MCF 10A (cell line): ENCODE data around the gene HOXA1. TPM values are rescaled to one million over a fixed set of nuclear protein-coding genes. Genes with fewer than 3 reads are reported as not detected.

ENCODE experiments used
- BruUV-seq: library from RNA; stranded (reverse); fragments of 400-500 nt; replicated peaks from 2 replicates; lab custom pipeline; 2021; lab: Mats Ljungman, UMichigan
- CTCF ChIA-PET: fragments of 300-600 bp; sonication (Branson Sonifier 250); formaldehyde crosslinking; extraction: SDS; loops from one replicate; lab custom pipeline; 2021; ENCODE audit warnings: antibody characterized with exemption, inconsistent platforms; lab: Yijun Ruan, JAX
- POLR2A ChIA-PET: fragments of 300-600, 350-650 bp; sonication (Branson Sonifier 250); formaldehyde crosslinking; extraction: SDS; loops from one replicate; lab custom pipeline; 2020; ENCODE audit warnings: antibody characterized with exemption, inconsistent platforms; lab: Yijun Ruan, JAX
- DNase-seq: peaks from one replicate; pipeline ENCODE4 v3.0.0-alpha.2; 2018; ENCODE audit not compliant: unreplicated experiment
- H3K27ac Mint-ChIP-seq: one replicate; pipeline ENCODE4 v1.8.0; 2022; ENCODE audit warnings: mild to moderate bottlenecking, low read depth, mixed read lengths; ENCODE audit not compliant: unreplicated experiment
- H3K27me3 Mint-ChIP-seq: one replicate; pipeline ENCODE4 v1.8.0; 2022; ENCODE audit warnings: mixed read lengths; ENCODE audit not compliant: insufficient read depth, unreplicated experiment
- H3K36me3 Mint-ChIP-seq: one replicate; pipeline ENCODE4 v1.8.0; 2022; ENCODE audit warnings: mild to moderate bottlenecking, moderate library complexity, mixed read lengths; ENCODE audit not compliant: insufficient read depth, unreplicated experiment
- H3K4me1 Mint-ChIP-seq: one replicate; pipeline ENCODE4 v1.8.0; 2022; ENCODE audit warnings: mixed read lengths; ENCODE audit not compliant: insufficient read depth, unreplicated experiment
- H3K4me3 Mint-ChIP-seq: one replicate; pipeline ENCODE4 v1.8.0; 2022; ENCODE audit warnings: mild to moderate bottlenecking, moderate library complexity, mixed read lengths; ENCODE audit not compliant: unreplicated experiment
- H3K9me3 Mint-ChIP-seq: one replicate; pipeline ENCODE4 v1.8.0; 2022; ENCODE audit warnings: mixed read lengths; ENCODE audit not compliant: unreplicated experiment
- intact Hi-C: fragments of 100-400 bp; cut with micrococcal nuclease; formaldehyde crosslinking; loops from 2 replicates; pipeline ENCODE4 v1.14.1; 2022
- total RNA-seq: library from RNA; stranded (reverse); gene quantifications from 2 replicates; pipeline ENCODE4 v1.2.3, GENCODE V29; 2022
- TF ChIP-seq, protein P1 (sequence below): fragments of 200-600 bp; IDR thresholded peaks from one replicate; pipeline ENCODE4 v1.8.0; 2022; ENCODE audit warnings: antibody characterized with exemption, mild to moderate bottlenecking; ENCODE audit not compliant: unreplicated experiment

The HOXA1 gene
- total RNA-seq, 1 experiment from 2014 or later = 5.6 TPM

- no peak overlapping the region for H3K27ac Mint-ChIP-seq
- peaks cover 15% of the 10 kb centered on the region for H3K4me1 Mint-ChIP-seq
Observed at GRCh38 chr7:27125986-27126394, 30.2 kb upstream of the HOXA1 start.

DNA sequence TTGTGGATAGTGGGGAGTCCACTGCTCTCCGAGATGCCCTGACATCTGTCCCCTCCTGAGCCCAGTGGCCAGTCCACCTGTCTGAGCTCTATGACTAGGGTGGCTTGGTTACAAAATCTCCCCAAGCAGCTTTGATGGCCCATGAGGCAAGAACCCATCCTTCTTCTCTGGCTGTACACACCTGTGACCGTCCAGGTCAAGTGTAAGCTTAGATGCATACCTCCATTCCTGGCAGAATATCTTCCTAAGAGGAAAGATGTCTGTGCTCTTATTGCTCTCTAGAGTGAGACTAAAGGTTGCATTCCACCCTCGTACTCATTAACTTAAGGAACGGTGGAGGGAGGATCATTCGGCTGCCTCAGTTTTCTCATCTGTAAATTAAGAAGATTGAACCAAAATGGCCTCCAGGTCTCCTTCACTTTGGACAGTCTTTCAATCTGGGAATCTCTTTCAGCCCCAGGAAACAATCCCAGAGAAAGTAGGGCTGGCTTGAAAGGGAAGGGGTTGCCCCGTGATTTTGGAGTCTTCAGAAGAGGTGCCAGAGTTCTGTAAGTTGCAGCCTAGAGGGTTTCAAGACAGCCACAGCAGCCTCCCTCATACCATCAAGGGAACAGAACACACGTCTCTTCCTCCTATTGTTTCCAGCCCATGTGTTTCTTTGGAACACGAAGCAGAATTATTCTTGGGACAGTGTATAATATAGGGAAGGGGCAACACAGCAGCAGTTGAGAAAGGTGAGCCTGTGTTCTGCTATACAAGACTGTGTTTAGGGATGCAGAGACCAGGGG is 29.3 kb upstream of the HOXA1 start:
- H3K4me1 Mint-ChIP-seq = peaks cover 20% of the 10 kb centered on the region
- intact Hi-C loops = no loop called here
- peaks cover 17% of the 10 kb centered on the region for H3K36me3 Mint-ChIP-seq
- no peak for DNase-seq
- TF ChIP-seq, protein P1, sequence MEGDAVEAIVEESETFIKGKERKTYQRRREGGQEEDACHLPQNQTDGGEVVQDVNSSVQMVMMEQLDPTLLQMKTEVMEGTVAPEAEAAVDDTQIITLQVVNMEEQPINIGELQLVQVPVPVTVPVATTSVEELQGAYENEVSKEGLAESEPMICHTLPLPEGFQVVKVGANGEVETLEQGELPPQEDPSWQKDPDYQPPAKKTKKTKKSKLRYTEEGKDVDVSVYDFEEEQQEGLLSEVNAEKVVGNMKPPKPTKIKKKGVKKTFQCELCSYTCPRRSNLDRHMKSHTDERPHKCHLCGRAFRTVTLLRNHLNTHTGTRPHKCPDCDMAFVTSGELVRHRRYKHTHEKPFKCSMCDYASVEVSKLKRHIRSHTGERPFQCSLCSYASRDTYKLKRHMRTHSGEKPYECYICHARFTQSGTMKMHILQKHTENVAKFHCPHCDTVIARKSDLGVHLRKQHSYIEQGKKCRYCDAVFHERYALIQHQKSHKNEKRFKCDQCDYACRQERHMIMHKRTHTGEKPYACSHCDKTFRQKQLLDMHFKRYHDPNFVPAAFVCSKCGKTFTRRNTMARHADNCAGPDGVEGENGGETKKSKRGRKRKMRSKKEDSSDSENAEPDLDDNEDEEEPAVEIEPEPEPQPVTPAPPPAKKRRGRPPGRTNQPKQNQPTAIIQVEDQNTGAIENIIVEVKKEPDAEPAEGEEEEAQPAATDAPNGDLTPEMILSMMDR = no peak
- H3K27ac Mint-ChIP-seq = no peak overlapping the region
- ChIA-PET CTCF (interaction anchor here (0.9 kb wide), 1 partner anchor 442 kb away, joined by 3 read pairs; no protein-coding TSS in a partner anchor), POLR2A (interaction anchor here (0.5 to 1.6 kb wide), 4 partner anchors 8 to 262 kb away, joined by 3 to 5 read pairs (median 4); no protein-coding TSS in a partner anchor)
- no peaks in the 10 kb centered on the region for H3K27me3 Mint-ChIP-seq
- no peak overlapping the region for H3K4me3 Mint-ChIP-seq
- BruUV-seq = no TSS peak
- H3K9me3 Mint-ChIP-seq = no peaks in the 10 kb centered on the region

More at GRCh38 chr7:27125986-27126394, 30.2 kb upstream of the HOXA1 start:
- H3K36me3 Mint-ChIP-seq = peaks cover 14% of the 10 kb centered on the region
- POLR2A ChIA-PET = interaction anchor here (0.8 to 1.6 kb wide), 5 partner anchors 9 to 29 kb away, joined by 3 to 5 read pairs (median 4); partner anchors contain the start of gene HOXA5
- TF ChIP-seq, protein P1 = no peak
- no peaks in the 10 kb centered on the region for H3K9me3 Mint-ChIP-seq
- no peaks in the 10 kb centered on the region for H3K27me3 Mint-ChIP-seq
- no TSS peak for BruUV-seq
- no peak overlapping the region for H3K4me3 Mint-ChIP-seq
- CTCF ChIA-PET = interaction anchor here (1.1 to 1.7 kb wide), 2 partner anchors 10 to 18 kb away, joined by 5 read pairs; partner anchors contain the start of gene HOXA5
- no peak for DNase-seq
- intact Hi-C loops = no loop called here

- intact Hi-C loops = no loop called here
- ChIA-PET POLR2A (interaction anchor here (1.5 to 12.2 kb wide), 6 partner anchors 8 to 268 kb away, joined by 5 to 395 read pairs (median 34); partner anchors contain the start of gene HOXA5), CTCF (interaction anchor here (0.9 kb wide), 1 partner anchor 441 kb away, joined by 3 read pairs; no protein-coding TSS in a partner anchor)
- Mint-ChIP-seq H3K36me3 (peaks cover 23% of the 10 kb centered on the region), H3K27ac (no peak overlapping the region), H3K4me1 (peaks cover 20% of the 10 kb centered on the region), H3K9me3 (no peaks in the 10 kb centered on the region), H3K27me3 (no peaks in the 10 kb centered on the region), H3K4me3 (peak overlapping the region; percentile 29)
- TF ChIP-seq, protein P1 = no peak
- BruUV-seq = no TSS peak
- DNase-seq = no peak
Observed at GRCh38 chr7:27124096-27124901, 28.5 kb upstream of the HOXA1 start.
